Measurements from ENCODE around the gene NRXN2. TPM values are rescaled to one million over a fixed set of nuclear protein-coding genes. Genes with fewer than 3 reads are reported as not detected.
A peak's percentile ranks its signal among the peaks of the same experiment; 100 is the strongest.

Gene NRXN2
- total RNA-seq, 1 donor from 2014 or later: 0.14 TPM

DNA sequence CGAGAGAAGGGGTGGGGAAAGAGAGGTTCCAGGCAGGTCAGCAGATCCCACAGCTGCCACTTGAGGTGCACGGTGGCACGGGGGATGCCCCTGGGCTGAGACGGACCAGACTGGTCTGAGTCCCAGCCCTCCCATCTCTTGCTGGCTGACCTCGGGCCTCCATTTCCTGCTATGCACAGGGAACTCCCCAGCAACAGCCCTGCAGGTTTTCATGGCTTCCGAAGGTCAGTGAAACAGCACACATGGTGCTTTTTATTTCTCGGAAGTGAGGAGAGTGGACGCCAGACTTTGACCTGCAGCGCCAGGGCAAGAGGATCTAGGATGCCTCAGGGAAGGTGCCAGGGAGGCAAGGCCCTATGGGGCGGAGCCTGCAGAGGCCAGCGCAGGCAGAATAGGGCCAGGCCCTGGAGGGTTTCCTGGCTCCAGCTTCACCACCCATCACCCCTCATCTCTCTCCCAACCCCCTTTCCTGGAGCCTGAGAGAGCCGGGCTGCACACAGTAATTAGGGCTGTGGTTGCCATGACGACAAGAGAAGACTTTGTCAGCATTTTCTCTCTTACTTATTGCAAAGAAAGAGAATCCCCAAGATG lies 102.5 kb downstream of the NRXN2 start:
- H3K4me2 ChIP-seq (ENCODE audit: low read length): no peak overlapping the region
- no peaks in the 10 kb centered on the region for H3K4me1 ChIP-seq (ENCODE audit: insufficient read depth, low read length)
- H3K4me3 Mint-ChIP-seq (ENCODE audit: unreplicated experiment): no peak overlapping the region
- no peak overlapping the region for H3K27ac Mint-ChIP-seq (ENCODE audit: unreplicated experiment)
- no peaks in the 10 kb centered on the region for H3K79me2 ChIP-seq (ENCODE audit: insufficient read depth, low read length)
- DNase-seq (ENCODE audit: low read depth) (no peak), FAIRE-seq (no peak)
- no peaks in the 10 kb centered on the region for H3K27me3 ChIP-seq (ENCODE audit: insufficient read depth, low read length)
- no peak overlapping the region for H3K4me3 ChIP-seq (ENCODE audit: insufficient read depth, low read depth, low read length)
- H3K9me3 Mint-ChIP-seq (ENCODE audit: unreplicated experiment): no peaks in the 10 kb centered on the region
- no peak overlapping the region for H3K27ac ChIP-seq (ENCODE audit: low read depth, low read length)
- no peaks in the 10 kb centered on the region for H4K20me1 ChIP-seq (ENCODE audit: insufficient read depth, low read length)
- peaks cover 18% of the 10 kb centered on the region for H3K27me3 Mint-ChIP-seq (ENCODE audit: low read depth, unreplicated experiment)
- no peak overlapping the region for H2AFZ ChIP-seq (ENCODE audit: low read depth, low read length)
- no peaks in the 10 kb centered on the region for H3K9me3 ChIP-seq (ENCODE audit: insufficient read depth, low read depth, low read length)
- no peak for TF ChIP-seq EZH2 (IDR thresholded peaks at IDR 0.05; ENCODE audit: insufficient read depth, low read length)
- TF ChIP-seq, protein P1, sequence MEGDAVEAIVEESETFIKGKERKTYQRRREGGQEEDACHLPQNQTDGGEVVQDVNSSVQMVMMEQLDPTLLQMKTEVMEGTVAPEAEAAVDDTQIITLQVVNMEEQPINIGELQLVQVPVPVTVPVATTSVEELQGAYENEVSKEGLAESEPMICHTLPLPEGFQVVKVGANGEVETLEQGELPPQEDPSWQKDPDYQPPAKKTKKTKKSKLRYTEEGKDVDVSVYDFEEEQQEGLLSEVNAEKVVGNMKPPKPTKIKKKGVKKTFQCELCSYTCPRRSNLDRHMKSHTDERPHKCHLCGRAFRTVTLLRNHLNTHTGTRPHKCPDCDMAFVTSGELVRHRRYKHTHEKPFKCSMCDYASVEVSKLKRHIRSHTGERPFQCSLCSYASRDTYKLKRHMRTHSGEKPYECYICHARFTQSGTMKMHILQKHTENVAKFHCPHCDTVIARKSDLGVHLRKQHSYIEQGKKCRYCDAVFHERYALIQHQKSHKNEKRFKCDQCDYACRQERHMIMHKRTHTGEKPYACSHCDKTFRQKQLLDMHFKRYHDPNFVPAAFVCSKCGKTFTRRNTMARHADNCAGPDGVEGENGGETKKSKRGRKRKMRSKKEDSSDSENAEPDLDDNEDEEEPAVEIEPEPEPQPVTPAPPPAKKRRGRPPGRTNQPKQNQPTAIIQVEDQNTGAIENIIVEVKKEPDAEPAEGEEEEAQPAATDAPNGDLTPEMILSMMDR (IDR thresholded peaks at IDR 0.05; ENCODE audit: insufficient read depth, low read depth, low read length): no peak
- H3K36me3 Mint-ChIP-seq (ENCODE audit: low read depth, unreplicated experiment): peaks cover 3% of the 10 kb centered on the region
- H3K4me1 Mint-ChIP-seq (ENCODE audit: low read depth, unreplicated experiment): peaks cover 3% of the 10 kb centered on the region
- no peak overlapping the region for H3K9ac ChIP-seq (ENCODE audit: low read length)
- no peaks in the 10 kb centered on the region for H3K36me3 ChIP-seq (ENCODE audit: insufficient read depth, low read length)

DNA sequence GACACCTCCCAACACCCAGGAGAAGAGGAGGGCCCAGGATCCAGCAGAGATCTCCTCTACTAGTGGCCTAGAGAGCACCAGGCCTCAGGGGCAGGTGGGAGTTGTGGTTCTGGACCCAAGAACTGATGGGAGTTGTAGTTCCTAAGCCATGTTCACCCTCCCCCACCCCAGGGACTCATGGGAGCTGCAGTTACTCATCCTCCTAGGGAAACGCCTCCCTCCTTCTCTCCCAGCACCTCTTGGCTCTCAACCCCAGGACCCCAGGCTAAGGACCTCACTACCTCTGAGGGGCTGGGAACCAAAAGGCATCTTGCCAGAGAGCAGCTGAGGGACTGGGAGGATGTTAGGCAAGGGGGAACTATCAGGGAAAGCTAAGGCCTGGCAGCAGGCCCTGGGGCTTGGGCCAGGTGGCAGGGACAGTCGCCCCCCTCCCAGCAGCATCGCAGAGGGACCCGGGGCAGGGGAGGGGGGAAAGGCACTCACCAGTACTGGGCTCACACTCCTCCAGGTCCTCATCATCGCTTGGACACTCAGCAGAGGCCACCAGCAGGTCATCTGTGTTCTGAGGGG lies 103.1 kb downstream of the NRXN2 start:
- peaks cover 18% of the 10 kb centered on the region for H3K27me3 Mint-ChIP-seq (ENCODE audit: low read depth, unreplicated experiment)
- Histone ChIP-seq H2AFZ (ENCODE audit: low read depth, low read length) (no peak overlapping the region), H3K9ac (ENCODE audit: low read length) (no peak overlapping the region), H3K4me3 (ENCODE audit: insufficient read depth, low read depth, low read length) (no peak overlapping the region), H3K36me3 (ENCODE audit: insufficient read depth, low read length) (no peaks in the 10 kb centered on the region), H3K27me3 (ENCODE audit: insufficient read depth, low read length) (no peaks in the 10 kb centered on the region), H4K20me1 (ENCODE audit: insufficient read depth, low read length) (no peaks in the 10 kb centered on the region), H3K79me2 (ENCODE audit: insufficient read depth, low read length) (no peaks in the 10 kb centered on the region), H3K27ac (ENCODE audit: low read depth, low read length) (no peak overlapping the region), H3K9me3 (ENCODE audit: insufficient read depth, low read depth, low read length) (no peaks in the 10 kb centered on the region), H3K4me1 (ENCODE audit: insufficient read depth, low read length) (no peaks in the 10 kb centered on the region), H3K4me2 (ENCODE audit: low read length) (no peak overlapping the region)
- peaks cover 3% of the 10 kb centered on the region for H3K4me1 Mint-ChIP-seq (ENCODE audit: low read depth, unreplicated experiment)
- H3K4me3 Mint-ChIP-seq (ENCODE audit: unreplicated experiment): no peak overlapping the region
- peak overlapping the region; percentile 27 for H3K27ac Mint-ChIP-seq (ENCODE audit: unreplicated experiment)
- H3K36me3 Mint-ChIP-seq (ENCODE audit: low read depth, unreplicated experiment): peaks cover 3% of the 10 kb centered on the region
- no peaks in the 10 kb centered on the region for H3K9me3 Mint-ChIP-seq (ENCODE audit: unreplicated experiment)
- FAIRE-seq: no peak
- TF ChIP-seq, protein P1 (IDR thresholded peaks at IDR 0.05; ENCODE audit: insufficient read depth, low read depth, low read length): no peak
- no peak for TF ChIP-seq EZH2 (IDR thresholded peaks at IDR 0.05; ENCODE audit: insufficient read depth, low read length)
- DNase-seq (ENCODE audit: low read depth): peak; percentile 22

DNA sequence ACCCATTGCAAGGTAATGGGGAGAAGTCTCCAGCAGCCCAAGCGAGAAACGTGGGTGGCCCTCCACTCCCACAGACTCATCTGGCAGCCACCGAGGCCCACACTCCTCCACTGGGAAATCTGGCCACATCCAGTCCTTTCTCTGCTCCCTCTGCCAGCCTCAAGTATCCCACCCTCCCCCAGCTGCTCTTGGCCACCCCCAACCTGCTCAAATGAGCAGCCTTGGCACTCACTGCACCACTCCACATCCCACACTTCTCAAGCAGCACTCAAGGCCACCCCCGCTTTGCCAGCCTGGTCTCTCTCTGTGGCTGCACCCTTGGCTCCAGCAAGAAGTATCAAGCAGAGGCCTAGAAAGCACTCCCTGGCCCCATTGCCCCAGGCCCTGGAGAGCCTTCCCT lies 103.8 kb downstream of the NRXN2 start:
- H3K79me2 ChIP-seq (ENCODE audit: insufficient read depth, low read length): no peaks in the 10 kb centered on the region
- no peak overlapping the region for H3K4me2 ChIP-seq (ENCODE audit: low read length)
- FAIRE-seq: no peak
- H3K4me3 ChIP-seq (ENCODE audit: insufficient read depth, low read depth, low read length): no peak overlapping the region
- Mint-ChIP-seq H3K9me3 (ENCODE audit: unreplicated experiment) (no peaks in the 10 kb centered on the region), H3K27me3 (ENCODE audit: low read depth, unreplicated experiment) (peaks cover 15% of the 10 kb centered on the region), H3K36me3 (ENCODE audit: low read depth, unreplicated experiment) (peaks cover 3% of the 10 kb centered on the region), H3K27ac (ENCODE audit: unreplicated experiment) (no peak overlapping the region), H3K4me1 (ENCODE audit: low read depth, unreplicated experiment) (peaks cover 3% of the 10 kb centered on the region), H3K4me3 (ENCODE audit: unreplicated experiment) (peak overlapping the region; percentile 27)
- H3K27ac ChIP-seq (ENCODE audit: low read depth, low read length): no peak overlapping the region
- H3K36me3 ChIP-seq (ENCODE audit: insufficient read depth, low read length): no peaks in the 10 kb centered on the region
- H3K9ac ChIP-seq (ENCODE audit: low read length): no peak overlapping the region
- no peak for DNase-seq (ENCODE audit: low read depth)
- no peaks in the 10 kb centered on the region for H4K20me1 ChIP-seq (ENCODE audit: insufficient read depth, low read length)
- no peaks in the 10 kb centered on the region for H3K27me3 ChIP-seq (ENCODE audit: insufficient read depth, low read length)
- TF ChIP-seq, protein P1 (IDR thresholded peaks at IDR 0.05; ENCODE audit: insufficient read depth, low read depth, low read length): no peak
- TF ChIP-seq EZH2 (IDR thresholded peaks at IDR 0.05; ENCODE audit: insufficient read depth, low read length): no peak
- no peaks in the 10 kb centered on the region for H3K4me1 ChIP-seq (ENCODE audit: insufficient read depth, low read length)
- H2AFZ ChIP-seq (ENCODE audit: low read depth, low read length): no peak overlapping the region
- no peaks in the 10 kb centered on the region for H3K9me3 ChIP-seq (ENCODE audit: insufficient read depth, low read depth, low read length)

Measured in astrocyte (in vitro differentiated cells and primary cell).